ENCODE measurements around the gene FAM162A. TPM values are rescaled to one million over a fixed set of nuclear protein-coding genes. Genes with fewer than 3 reads are reported as not detected.

Gene FAM162A
- total and polyA plus RNA-seq, 10 donors = 9.3 to 57.1 (median 25.8) TPM

DNA sequence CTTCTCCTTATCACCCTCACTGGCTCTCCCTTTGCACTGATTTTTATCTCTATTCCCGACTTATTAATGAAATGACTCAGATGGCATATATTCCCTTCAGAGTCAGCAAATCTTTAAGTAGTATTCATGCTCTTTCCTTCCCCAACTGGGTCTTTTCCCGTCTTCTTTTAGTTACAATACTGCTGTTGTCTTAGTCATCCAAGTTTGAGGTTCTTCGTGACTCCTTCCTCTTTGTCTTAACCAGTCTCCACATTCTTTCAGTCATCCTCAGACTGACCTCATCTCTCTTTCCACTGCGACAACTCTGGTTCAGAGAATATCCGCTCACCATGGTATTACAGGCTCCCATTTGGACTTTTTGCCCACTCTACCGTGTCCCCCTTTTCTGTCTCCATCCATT lies 19.5 kb downstream of the FAM162A start:
- intact Hi-C loops (cut with DNase I; ENCODE audit: low total_unique reads) = loop anchor here (10.0 kb wide), 1 partner anchor 271 kb away; no protein-coding TSS in a partner anchor
- no peak overlapping the region for H3K4me3 ChIP-seq
- peaks cover 0 to 61% (median 32%) of the 10 kb centered on the region in 6 donors for H3K36me3 ChIP-seq
- H3K4me1 ChIP-seq = peaks cover 0 to 4% (median 0%) of the 10 kb centered on the region in 6 donors
- no peaks in the 10 kb centered on the region for H3K27me3 ChIP-seq (replicated peaks in 1 of 7)
- no peak for DNase-seq
- TF ChIP-seq, protein P1, sequence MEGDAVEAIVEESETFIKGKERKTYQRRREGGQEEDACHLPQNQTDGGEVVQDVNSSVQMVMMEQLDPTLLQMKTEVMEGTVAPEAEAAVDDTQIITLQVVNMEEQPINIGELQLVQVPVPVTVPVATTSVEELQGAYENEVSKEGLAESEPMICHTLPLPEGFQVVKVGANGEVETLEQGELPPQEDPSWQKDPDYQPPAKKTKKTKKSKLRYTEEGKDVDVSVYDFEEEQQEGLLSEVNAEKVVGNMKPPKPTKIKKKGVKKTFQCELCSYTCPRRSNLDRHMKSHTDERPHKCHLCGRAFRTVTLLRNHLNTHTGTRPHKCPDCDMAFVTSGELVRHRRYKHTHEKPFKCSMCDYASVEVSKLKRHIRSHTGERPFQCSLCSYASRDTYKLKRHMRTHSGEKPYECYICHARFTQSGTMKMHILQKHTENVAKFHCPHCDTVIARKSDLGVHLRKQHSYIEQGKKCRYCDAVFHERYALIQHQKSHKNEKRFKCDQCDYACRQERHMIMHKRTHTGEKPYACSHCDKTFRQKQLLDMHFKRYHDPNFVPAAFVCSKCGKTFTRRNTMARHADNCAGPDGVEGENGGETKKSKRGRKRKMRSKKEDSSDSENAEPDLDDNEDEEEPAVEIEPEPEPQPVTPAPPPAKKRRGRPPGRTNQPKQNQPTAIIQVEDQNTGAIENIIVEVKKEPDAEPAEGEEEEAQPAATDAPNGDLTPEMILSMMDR (IDR thresholded peaks at IDR 0.05 in 8 of 11, conservative IDR thresholded peaks at IDR 0.05 in 3 of 11) = no peak
- TF ChIP-seq POLR2A (IDR thresholded peaks at IDR 0.05) (no peak), POLR2AphosphoS5 (IDR thresholded peaks at IDR 0.05) (no peak)
- no peaks in the 10 kb centered on the region for H3K9me3 ChIP-seq
- 86 to 96% (median 88%) methylated on average over 6 of the region's 6 CpGs for WGBS, 5 donors
- no peak overlapping the region for H3K27ac ChIP-seq

DNA sequence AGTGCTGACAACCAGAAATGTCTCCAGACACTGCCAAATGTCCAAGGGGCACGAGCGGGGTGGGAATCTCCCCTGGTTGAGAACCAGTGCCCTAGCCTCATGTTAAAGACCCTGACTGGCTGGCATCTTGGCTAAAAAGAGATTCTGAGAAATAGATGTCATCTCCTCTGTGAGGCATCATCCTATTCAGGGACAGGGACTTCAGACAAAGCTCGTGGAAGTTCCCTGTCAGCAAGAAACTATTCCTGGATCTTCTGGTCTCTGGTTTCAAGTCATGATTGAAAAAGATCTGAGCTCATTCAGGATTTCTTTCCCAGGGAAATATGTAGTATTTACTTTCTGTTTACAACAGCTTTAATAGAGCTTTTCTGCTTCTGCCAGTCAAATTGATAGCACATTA lies 21.0 kb downstream of the FAM162A start:
- H3K36me3 ChIP-seq = peaks cover 0 to 74% (median 32%) of the 10 kb centered on the region in 6 donors
- H3K4me1 ChIP-seq = peaks cover 0 to 19% (median 9%) of the 10 kb centered on the region in 6 donors
- 72 to 90% (median 87%) methylated on average over 3 of the region's 3 CpGs for WGBS, 5 donors
- no peaks in the 10 kb centered on the region for H3K9me3 ChIP-seq
- peak overlapping the region in 3 of 8 donors; percentile 39 to 49 (median 45) for H3K27ac ChIP-seq
- intact Hi-C loops (cut with DNase I; ENCODE audit: low total_unique reads) = loop anchor here (10.0 kb wide), 1 partner anchor 270 kb away; no protein-coding TSS in a partner anchor
- TF ChIP-seq POLR2A (IDR thresholded peaks at IDR 0.05) = no peak
- no peak for TF ChIP-seq POLR2AphosphoS5 (IDR thresholded peaks at IDR 0.05)
- TF ChIP-seq, protein P1 (IDR thresholded peaks at IDR 0.05 in 8 of 11, conservative IDR thresholded peaks at IDR 0.05 in 3 of 11) = no peak
- H3K27me3 ChIP-seq (replicated peaks in 1 of 7) = no peaks in the 10 kb centered on the region
- no peak for DNase-seq
- no peak overlapping the region for H3K4me3 ChIP-seq

DNA sequence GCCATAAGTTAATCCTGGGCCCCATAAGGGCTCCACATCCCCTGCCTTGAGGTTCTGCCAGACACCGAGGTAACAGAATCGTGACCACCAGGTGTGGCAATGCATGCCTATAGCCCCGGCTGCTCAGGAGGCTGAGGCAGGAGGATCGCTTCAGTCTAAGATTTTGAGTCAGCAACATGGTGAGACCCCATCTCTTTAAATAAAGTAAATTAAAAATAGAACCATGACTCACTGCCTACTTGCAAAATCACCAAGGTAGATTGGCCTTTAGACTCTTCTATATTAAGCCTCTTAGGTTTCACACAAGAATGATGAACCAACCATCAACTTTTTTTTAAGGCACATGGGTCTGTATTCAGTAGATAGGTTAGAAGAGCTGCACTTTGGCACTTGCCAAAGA lies 22.2 kb downstream of the FAM162A start:
- TF ChIP-seq, protein P1 (IDR thresholded peaks at IDR 0.05 in 8 of 11, conservative IDR thresholded peaks at IDR 0.05 in 3 of 11) = no peak
- TF ChIP-seq POLR2A (IDR thresholded peaks at IDR 0.05) = no peak
- no peak for TF ChIP-seq POLR2AphosphoS5 (IDR thresholded peaks at IDR 0.05)
- Histone ChIP-seq H3K27ac (no peak overlapping the region), H3K9me3 (no peaks in the 10 kb centered on the region), H3K4me1 (peaks cover 0 to 29% (median 13%) of the 10 kb centered on the region in 6 donors), H3K36me3 (peaks cover 0 to 85% (median 33%) of the 10 kb centered on the region in 6 donors), H3K27me3 (replicated peaks in 1 of 7) (no peaks in the 10 kb centered on the region), H3K4me3 (no peak overlapping the region)
- 65 to 97% (median 79%) methylated on average over 4 of the region's 4 CpGs for WGBS, 5 donors
- intact Hi-C loops (cut with DNase I; ENCODE audit: low total_unique reads) = loop anchor here (10.0 kb wide), 1 partner anchor 269 kb away; no protein-coding TSS in a partner anchor
- DNase-seq = no peak

DNA sequence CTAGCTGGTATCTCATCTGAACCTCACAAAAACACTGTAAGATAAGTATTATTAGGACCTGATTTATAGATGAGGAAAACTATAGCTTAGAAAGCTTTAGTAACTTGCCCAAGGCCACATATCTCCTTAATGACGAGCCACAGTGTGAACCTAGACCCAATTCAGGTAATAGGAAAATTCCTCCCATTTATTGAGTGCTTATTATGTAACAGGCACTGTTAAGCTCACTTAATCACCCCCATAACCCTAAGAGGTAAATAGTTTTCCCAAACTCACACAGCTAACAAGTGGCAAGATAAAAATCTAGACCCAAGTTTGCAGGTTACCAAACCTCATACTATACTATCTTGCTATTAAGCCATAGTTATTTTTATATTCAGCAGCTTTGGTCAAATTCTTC lies 24.0 kb downstream of the FAM162A start:
- Histone ChIP-seq H3K27ac (peak overlapping the region in 3 of 8 donors; percentile 15 to 79 (median 75)), H3K9me3 (no peaks in the 10 kb centered on the region), H3K27me3 (replicated peaks in 1 of 7) (no peaks in the 10 kb centered on the region), H3K4me3 (no peak overlapping the region), H3K4me1 (peaks cover 0 to 46% (median 18%) of the 10 kb centered on the region in 6 donors), H3K36me3 (peaks cover 0 to 91% (median 31%) of the 10 kb centered on the region in 6 donors)
- intact Hi-C loops (cut with DNase I; ENCODE audit: low total_unique reads) = loop anchor here (10.0 kb wide), 1 partner anchor 267 kb away; no protein-coding TSS in a partner anchor
- WGBS, 5 donors = 79 to 97% (median 94%) methylated on average over 1 of the region's 1 CpG
- no peak for DNase-seq
- TF ChIP-seq POLR2AphosphoS5 (IDR thresholded peaks at IDR 0.05) (no peak), POLR2A (IDR thresholded peaks at IDR 0.05) (no peak)
- TF ChIP-seq, protein P1 (IDR thresholded peaks at IDR 0.05 in 8 of 11, conservative IDR thresholded peaks at IDR 0.05 in 3 of 11) = no peak

Data from spleen (tissue), 11 donors.